K562 (cell line): ENCODE data around the gene STRA8. TPM values are rescaled to one million over a fixed set of nuclear protein-coding genes. Genes with fewer than 3 reads are reported as not detected.

ENCODE experiments used
- ATAC-seq: fragments of 200-7000 bp; cut with Tn5 transposase; 3 replicates; pipeline ENCODE4 v1.9.1; 2020; ENCODE audit warnings: moderate library complexity
- Bru-seq: library from RNA; stranded (reverse); fragments of 400-500 nt; gene quantifications from one replicate; lab custom pipeline; 2021; lab: Mats Ljungman, UMichigan
- BruChase-seq, 2 experiments: library from RNA; stranded (reverse); fragments of 400-500 nt; gene quantifications; one replicate each; lab custom pipeline; 2021; lab: Mats Ljungman, UMichigan
- BruUV-seq: library from RNA; stranded (reverse); fragments of 400-500 nt; replicated peaks from 2 replicates; lab custom pipeline; 2021; lab: Mats Ljungman, UMichigan
- CTCF ChIA-PET: fragments of 300-600 bp; formaldehyde crosslinking; extraction: SDS; loops from one replicate; lab custom pipeline; 2021; ENCODE audit warnings: low intra/inter-chr PET ratio; lab: Yijun Ruan, JAX
- POLR2A ChIA-PET: fragments of 300-600, 350-650 bp; sonication (Branson Sonifier 250); formaldehyde crosslinking; extraction: SDS; loops from one replicate; lab custom pipeline; 2021; ENCODE audit warnings: antibody characterized with exemption, inconsistent platforms; lab: Yijun Ruan, JAX
- DNase-seq, 4 experiments: peaks; one replicate each; pipeline versions ENCODE4 v3.0.0 to v3.0.0-alpha.2; 2011 to 2018; ENCODE audit warnings: low spot score in 3 of 4, mixed read lengths in 3 of 4; ENCODE audit errors: extremely low read depth in 1 of 4
- FAIRE-seq: peaks from 2 replicates; lab custom pipeline; 2011; peaks lifted over from hg19 to GRCh38; lab: Jason Lieb, UNC
- H2AFZ ChIP-seq: 2 replicates; pipeline ENCODE4 v1.6.0; 2011; ENCODE audit warnings: low read depth, low read length, control low read depth, inconsistent platforms
- H3K27ac ChIP-seq: fragments of 200-600 bp; 3 replicates; pipeline ENCODE4 v1.8.0; 2011; ENCODE audit warnings: low read depth, mild to moderate bottlenecking, control low read depth, inconsistent platforms, low read length, moderate library complexity, mixed read lengths; ENCODE audit errors: extremely low read depth
- H3K27me3 ChIP-seq, 2 experiments: fragments of 300-600 bp in 1 of 2; 2 replicates in 1 of 2; 3 replicates in 1 of 2; pipeline versions ENCODE4 v1.6.0 to v1.8.0; 2011; ENCODE audit warnings: inconsistent platforms in 2 of 2, low read length in 2 of 2, mild to moderate bottlenecking in 1 of 2, mixed read lengths in 1 of 2, moderate library complexity in 1 of 2; ENCODE audit not compliant: control insufficient read depth in 2 of 2, insufficient read depth in 2 of 2
- H3K36me3 ChIP-seq: fragments of 300-600 bp; 3 replicates; pipeline ENCODE4 v1.8.0; 2011; ENCODE audit warnings: mild to moderate bottlenecking, low read length, inconsistent platforms; ENCODE audit not compliant: control insufficient read depth, insufficient read depth
- H3K4me1 ChIP-seq, 2 experiments: fragments of 200-600 bp in 1 of 2; replicated peaks in 1 of 2; 2 replicates in 1 of 2; 3 replicates in 1 of 2; pipeline versions ENCODE4 v1.5.1 to v1.8.0; 2011; ENCODE audit warnings: inconsistent platforms in 2 of 2, low read length in 2 of 2, mild to moderate bottlenecking in 1 of 2, mixed read lengths in 1 of 2, moderate library complexity in 1 of 2; ENCODE audit not compliant: control insufficient read depth in 2 of 2, insufficient read depth in 2 of 2
- H3K4me2 ChIP-seq: 2 replicates; pipeline ENCODE4 v1.6.1; 2011; ENCODE audit warnings: low read length, control low read depth, inconsistent platforms, mixed read lengths; ENCODE audit not compliant: insufficient read depth
- H3K4me3 ChIP-seq: fragments of 200-600 bp; sonication (generic), shearing (Covaris generic); 2 replicates; pipeline ENCODE4 v1.5.1; 2016; ENCODE audit warnings: control low read depth, inconsistent platforms
- H3K79me2 ChIP-seq: fragments of 200-600 bp; 3 replicates; pipeline ENCODE4 v1.8.0; 2011; ENCODE audit warnings: low read length, inconsistent platforms; ENCODE audit not compliant: control insufficient read depth, insufficient read depth
- H3K9ac ChIP-seq, 2 experiments: 2 replicates each; pipeline versions ENCODE4 v1.6.0 to v1.6.1; 2011; ENCODE audit warnings: low read depth in 2 of 2, low read length in 2 of 2, control low read depth in 1 of 2, inconsistent platforms in 1 of 2, mild to moderate bottlenecking in 1 of 2, mixed read lengths in 1 of 2; ENCODE audit not compliant: insufficient read depth in 1 of 2
- H3K9me1 ChIP-seq: one replicate; pipeline ENCODE4 v1.6.0; 2011; ENCODE audit warnings: inconsistent platforms, mild to moderate bottlenecking, low read length, moderate library complexity; ENCODE audit not compliant: control insufficient read depth, insufficient read depth
- H3K9me3 ChIP-seq: replicated peaks from 2 replicates; pipeline ENCODE4 v1.5.1; 2011; ENCODE audit warnings: low read depth, low read length, inconsistent platforms; ENCODE audit not compliant: control insufficient read depth, insufficient read depth
- H4K20me1 ChIP-seq: replicated peaks from 2 replicates; pipeline ENCODE4 v1.6.1; 2011; ENCODE audit warnings: low read length, inconsistent platforms, mixed read lengths; ENCODE audit not compliant: control insufficient read depth, insufficient read depth
- BDP1 ChIP-seq: IDR thresholded peaks from 3 replicates; pipeline ENCODE4 v1.6.1; 2011; ENCODE audit not compliant: insufficient read length, insufficient read depth
- CBX5 ChIP-seq: IDR thresholded peaks from 2 replicates; pipeline ENCODE4 v1.6.1; 2014; ENCODE audit warnings: low read depth, borderline replicate concordance
- ESRRB ChIP-seq: fragments of 250-450 bp; sonication (Bioruptor Pico); IDR thresholded peaks from 2 replicates; pipeline ENCODE4 v1.5.0; 2020; ENCODE audit warnings: mild to moderate bottlenecking, moderate library complexity, borderline replicate concordance
- FOXM1 ChIP-seq, 2 experiments: fragments of 450-650 bp in 1 of 2; sonication (generic) in 1 of 2; formaldehyde crosslinking in 1 of 2; IDR thresholded peaks; 2 replicates each; pipeline versions ENCODE4 v1.6.1 to v1.9.0; 2017 to 2022; ENCODE audit warnings: low read depth in 2 of 2, mild to moderate bottlenecking in 2 of 2, missing genetic modification reagents in 1 of 2, moderate library complexity in 1 of 2
- MGA ChIP-seq: fragments of 450-650 bp; IDR thresholded peaks from 2 replicates; pipeline ENCODE4 v1.6.1; 2016; ENCODE audit warnings: mild to moderate bottlenecking, moderate library complexity
- NCOA4 ChIP-seq: fragments of 450-650 bp; IDR thresholded peaks from 2 replicates; pipeline ENCODE4 v1.6.1; 2018; ENCODE audit warnings: mild to moderate bottlenecking; ENCODE audit not compliant: partially characterized antibody
- ZBTB8A ChIP-seq: fragments of 450-650 bp; IDR thresholded peaks from 2 replicates; pipeline ENCODE4 v1.6.1; 2018; ENCODE audit warnings: mild to moderate bottlenecking, moderate library complexity; ENCODE audit not compliant: partially characterized antibody
- WGBS: fragments of 100-300 bp; shearing (Covaris generic); methylation state at CpG from one replicate; pipeline ENCODE4 v1.1.6; 2016; ENCODE audit warnings: low coverage, mixed read lengths; ENCODE audit not compliant: insufficient coverage; ENCODE audit errors: missing lambda C conversion rate; 5-methylcytosine and 5-hydroxymethylcytosine counted together
- in situ Hi-C: fragments of 300-500 bp; cut with MboI; formaldehyde crosslinking; loops from 4 replicates; pipeline ENCODE4 v1.15.0; 2018; ENCODE audit warnings: inconsistent platforms, mixed read lengths
- intact Hi-C: fragments of 100-400 bp; cut with micrococcal nuclease; formaldehyde crosslinking; loops from 2 replicates; pipeline ENCODE4 v1.14.2; 2022
- long read RNA-seq, 3 experiments: library from polyadenylated mRNA in 2 of 3; library from RNA in 1 of 3; unstranded in 2 of 3; stranded (forward) in 1 of 3; transcript quantifications; one replicate each; pipeline ENCODE4 v2.0.0, GENCODE V29; 2019 to 2022
- polyA minus RNA-seq, 3 experiments: library from RNA; depleted of rRNA, polyadenylated mRNA; stranded (reverse); fragments of >200 nt; gene quantifications; 2 replicates each; pipeline ENCODE4 v1.2.3, GENCODE V29; 2011
- polyA plus RNA-seq, 8 experiments: library from polyadenylated mRNA; depleted of rRNA in 4 of 8; stranded (reverse) in 5 of 8; unstranded in 3 of 8; fragments of >200 nt; fragmentation: Nextera tagmentation in 2 of 8; fragmentation: Illumina TruSeq in 1 of 8; extraction: Ambion mirVana in 2 of 8; extraction: Trizol in 1 of 8; gene quantifications; 2 replicates each; pipeline versions ENCODE4 v1.2.1 to v1.2.3, GENCODE V29; 2011 to 2014; ENCODE audit warnings: inconsistent platforms in 1 of 8, missing spikeins in 1 of 8
- total RNA-seq, 7 experiments: library from RNA; depleted of rRNA in 6 of 7; stranded (reverse); fragments of >200 nt in 6 of 7; fragmentation: Illumina TruSeq in 2 of 7; extraction: Trizol in 2 of 7; gene quantifications; 2 replicates each; pipeline versions ENCODE4 v1.2.1 to v1.2.3, GENCODE V29; 2011 to 2021; ENCODE audit warnings: low replicate concordance in 1 of 7

The STRA8 gene
- total RNA-seq (2011; cell fraction: chromatin; rRNA removed; ENCODE audit: low replicate concordance), result not detected in 2 replicates
- total RNA-seq (2011; cell fraction: nucleolus; rRNA removed), result not detected in 2 replicates
- not detected in 2 replicates for total RNA-seq (2011; cell fraction: nucleoplasm; rRNA removed)
- not detected in 2 replicates for total RNA-seq (2014; rRNA removed)
- not detected in 2 replicates for total RNA-seq (2014; rRNA removed; fragmentation: Illumina TruSeq; extraction: Trizol)
- not detected in 2 replicates for total RNA-seq (2015; rRNA removed; fragmentation: Illumina TruSeq; extraction: Trizol)
- not detected in 2 replicates for total RNA-seq (2021)
- polyA plus RNA-seq (2011; rRNA removed), result not detected in 2 replicates
- polyA plus RNA-seq (2011; cell fraction: cytosol; rRNA removed), result not detected in 2 replicates
- not detected in 2 replicates for polyA plus RNA-seq (2011; cell fraction: nucleus; rRNA removed)
- not detected in 2 replicates for polyA plus RNA-seq (2012)
- polyA plus RNA-seq (2014; fragmentation: Illumina TruSeq; extraction: Trizol), result not detected in 2 replicates
- polyA plus RNA-seq (2014; fragmentation: Nextera tagmentation; extraction: Ambion mirVana), result not detected
- polyA plus RNA-seq (2014; rRNA removed), result not detected in 2 replicates
- not detected in 2 replicates for polyA minus RNA-seq (2011; rRNA and poly(A)+ RNA removed)
- not detected in 2 replicates for polyA minus RNA-seq (2011; cell fraction: cytosol; rRNA and poly(A)+ RNA removed)
- not detected in 2 replicates for polyA minus RNA-seq (2011; cell fraction: nucleus; rRNA and poly(A)+ RNA removed)
- Bru-seq, nascent RNA, result percentile 9 among the genes with signal in this experiment
- percentile 4 among the genes with signal in this experiment for BruChase-seq, experiment 1, labeled RNA remaining after a 2-hour chase
- not detected for BruChase-seq, experiment 2, labeled RNA remaining after a 6-hour chase
- long read RNA-seq, experiment 1, result 0 reads
- long read RNA-seq, experiment 2, result 0 reads
- long read RNA-seq, experiment 3, result 0 reads

- H3K4me1 ChIP-seq, result peaks cover 13 to 24% of the 10 kb centered on the region in 2 experiments; a peak in 4 of 5 replicates
- H3K4me2 ChIP-seq, result 0 out of 2 replicates have a peak within 1 kb of the TSS, but pooled peaks have one; percentile 21
- ChIA-PET POLR2A (interaction anchor here (0.5 to 0.6 kb wide), 2 partner anchors 9 to 204 kb away, joined by 3 read pairs; no protein-coding TSS in a partner anchor), CTCF (no interaction called here)
- no peak for ATAC-seq
- DNase-seq, result no peak
- FAIRE-seq, result no peak
- no peaks in the 10 kb centered on the region for H3K36me3 ChIP-seq
- peak within 1 kb of the TSS; percentile 49 for H2AFZ ChIP-seq
- H4K20me1 ChIP-seq, result no peaks in the 10 kb centered on the region
- H3K9ac ChIP-seq, result no peak within 1 kb of the TSS
- in situ Hi-C loops (no loop called here), intact Hi-C loops (no loop called here)
- no peaks in the 10 kb centered on the region for H3K79me2 ChIP-seq
- H3K4me3 ChIP-seq, result no peak within 1 kb of the TSS
- WGBS, result 77% methylated on average over 23 of the region's 28 CpGs
- H3K27me3 ChIP-seq, result no peaks in the 10 kb centered on the region
- no peak within 1 kb of the TSS for H3K27ac ChIP-seq
- BruUV-seq, result no TSS peak
- no peaks in the 10 kb centered on the region for H3K9me3 ChIP-seq
- no peaks in the 10 kb centered on the region for H3K9me1 ChIP-seq
- no peak for TF ChIP-seq ESRRB
- no peak for TF ChIP-seq BDP1
- no peak for TF ChIP-seq ZBTB8A
- TF ChIP-seq NCOA4, result no peak
- no peak for TF ChIP-seq CBX5
- no peak for TF ChIP-seq FOXM1 (IDR thresholded peaks at IDR 0.05; ENCODE audit: low read depth)
- TF ChIP-seq FOXM1 (CRISPR knock-in tag; IDR thresholded peaks at IDR 0.05; ENCODE audit: low read depth), result no peak
- TF ChIP-seq MGA, result no peak
Measured at GRCh38 chr7:135233570-135233969, at the start of gene STRA8. STRA8 (plus strand) TSS chr7:135233838; CDS start chr7:135240525, 6,687 bp downstream.
